G401 (cell line): ENCODE measurements around the gene ZMYND8. TPM values are rescaled to one million over a fixed set of nuclear protein-coding genes. Genes with fewer than 3 reads are reported as not detected.

Experiments
- DNase-seq: peaks from one replicate; pipeline ENCODE4 v3.0.0-alpha.2; 2015; ENCODE audit warnings: low spot score
- in situ Hi-C: cut with HindIII; loops from 2 replicates; pipeline ENCODE4 v1.10.0; 2016; ENCODE audit warnings: low sequenced_read_pairs, mixed read lengths
- total RNA-seq: library from RNA; depleted of rRNA; stranded (reverse); fragments of >200 nt; shearing (Covaris generic); gene quantifications from 2 replicates; pipeline ENCODE4 v1.2.3, GENCODE V29; 2014

The ZMYND8 gene
- total RNA-seq, 1 experiment from 2014 or later, result 24.7 TPM

DNA sequence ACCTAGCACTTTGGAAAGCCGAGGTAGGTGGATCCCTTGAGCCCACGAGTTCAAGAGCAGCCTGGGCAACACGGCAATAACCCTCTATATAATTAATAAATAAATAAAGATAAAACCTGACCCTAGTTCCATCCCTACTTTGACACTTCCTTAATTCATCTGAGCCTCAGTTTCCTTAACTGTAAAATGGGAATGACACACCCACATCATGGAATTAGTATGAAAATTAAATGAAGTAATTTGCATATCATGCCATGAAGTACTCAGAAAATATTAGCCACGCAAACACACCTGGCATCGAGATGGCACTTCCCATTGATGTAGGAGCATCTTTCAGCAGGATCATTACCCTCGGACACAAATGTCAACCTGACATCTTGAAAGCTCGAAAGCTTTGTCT is 19.1 kb downstream of the ZMYND8 start:
- in situ Hi-C loops, result no loop called here
- no peak for DNase-seq

DNA sequence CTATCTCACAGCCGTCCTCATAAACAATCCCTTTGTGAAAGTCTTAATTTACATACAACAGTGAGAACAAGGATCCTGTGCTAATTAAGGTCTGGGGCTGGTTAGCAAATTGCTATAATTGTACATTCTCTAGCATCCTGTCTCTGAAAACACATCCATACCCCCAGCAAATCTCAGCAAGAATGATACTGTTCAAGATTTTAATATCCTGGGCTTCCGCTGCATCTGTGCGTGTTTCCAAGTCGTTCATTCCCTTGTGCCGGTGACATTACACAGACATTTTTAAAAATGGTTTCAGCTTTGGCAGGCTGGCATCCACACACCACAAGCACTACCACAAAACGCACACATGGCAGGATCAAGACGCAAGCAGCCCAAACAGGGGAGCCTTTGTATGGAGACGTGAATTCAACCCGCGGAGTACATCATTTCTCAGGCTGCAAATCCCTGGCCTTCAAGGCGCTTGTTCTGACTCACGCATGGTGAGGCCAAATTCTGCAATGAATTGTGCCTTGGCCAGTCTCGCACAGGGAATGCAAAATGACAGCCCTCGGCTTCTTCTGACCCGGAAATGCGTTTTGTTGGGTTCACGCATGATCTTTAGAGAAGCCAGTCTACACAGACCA is 20.3 kb downstream of the ZMYND8 start:
- peak; percentile 83 for DNase-seq
- in situ Hi-C loops, result no loop called here

DNA sequence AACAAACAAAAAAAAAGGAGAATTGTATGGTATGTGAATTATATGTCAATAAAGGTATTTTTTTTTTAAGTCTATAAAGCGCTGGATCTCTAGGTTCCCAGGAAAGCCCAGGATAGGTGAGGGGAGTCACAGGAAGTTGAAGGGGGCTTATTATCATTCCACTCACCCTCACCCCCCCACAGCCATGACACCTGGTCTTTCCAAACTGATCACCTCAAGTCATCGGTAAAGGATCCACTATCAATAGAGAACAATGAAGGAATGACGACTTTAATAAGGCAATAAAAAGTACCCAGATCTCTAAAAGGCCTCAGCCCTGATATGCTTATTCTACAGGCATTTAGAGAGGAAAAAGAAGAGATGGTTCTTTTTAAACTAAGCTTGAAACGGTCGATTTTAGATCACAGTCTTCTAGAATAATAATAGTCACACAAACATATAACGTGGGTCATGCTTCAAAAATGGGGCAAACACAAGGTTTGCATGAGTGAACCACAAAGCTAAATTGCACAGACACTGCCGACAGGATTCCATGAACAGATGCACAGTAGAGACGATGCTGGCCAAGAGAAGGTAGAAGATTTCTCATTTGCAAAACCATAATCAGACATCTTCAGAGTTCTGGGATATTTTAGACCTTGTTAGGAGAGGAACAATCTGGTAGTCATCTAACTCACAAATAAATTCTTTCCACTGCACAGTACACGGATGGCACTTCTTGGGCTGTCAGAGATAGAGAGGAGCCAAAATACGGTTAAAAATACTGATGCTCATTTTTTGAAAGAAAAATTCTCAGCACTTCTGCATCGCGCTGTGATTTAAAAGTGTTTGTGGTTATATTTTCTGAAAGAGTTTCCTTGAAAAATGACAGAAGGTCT is 21.0 kb downstream of the ZMYND8 start:
- in situ Hi-C loops, result no loop called here
- DNase-seq, result peak; percentile 76

DNA sequence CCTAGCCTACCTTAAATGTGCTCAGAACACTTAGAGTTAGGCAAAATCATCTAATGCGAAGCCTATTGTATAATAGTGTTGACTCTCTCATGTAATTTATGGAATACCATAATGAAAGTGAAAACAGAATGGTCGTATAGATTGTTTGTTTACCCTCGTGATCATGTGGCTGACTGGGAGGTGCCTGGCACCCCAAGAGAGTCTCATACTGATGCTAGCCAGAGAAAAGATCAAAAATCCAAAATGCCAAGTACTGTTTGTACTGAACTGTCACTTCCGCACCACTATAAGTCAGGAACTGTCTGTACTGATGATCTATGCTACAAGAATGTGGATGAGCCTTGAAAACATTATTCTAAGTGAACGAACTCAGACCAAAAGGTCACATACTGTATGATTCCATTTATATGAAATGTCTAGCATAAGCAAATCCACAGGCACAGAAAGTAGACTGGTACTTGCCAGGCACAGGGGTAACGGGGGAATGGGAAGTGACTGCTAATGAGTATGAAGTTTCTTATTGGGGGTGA is 22.4 kb downstream of the ZMYND8 start:
- in situ Hi-C loops, result no loop called here
- DNase-seq, result peak; percentile 37

DNA sequence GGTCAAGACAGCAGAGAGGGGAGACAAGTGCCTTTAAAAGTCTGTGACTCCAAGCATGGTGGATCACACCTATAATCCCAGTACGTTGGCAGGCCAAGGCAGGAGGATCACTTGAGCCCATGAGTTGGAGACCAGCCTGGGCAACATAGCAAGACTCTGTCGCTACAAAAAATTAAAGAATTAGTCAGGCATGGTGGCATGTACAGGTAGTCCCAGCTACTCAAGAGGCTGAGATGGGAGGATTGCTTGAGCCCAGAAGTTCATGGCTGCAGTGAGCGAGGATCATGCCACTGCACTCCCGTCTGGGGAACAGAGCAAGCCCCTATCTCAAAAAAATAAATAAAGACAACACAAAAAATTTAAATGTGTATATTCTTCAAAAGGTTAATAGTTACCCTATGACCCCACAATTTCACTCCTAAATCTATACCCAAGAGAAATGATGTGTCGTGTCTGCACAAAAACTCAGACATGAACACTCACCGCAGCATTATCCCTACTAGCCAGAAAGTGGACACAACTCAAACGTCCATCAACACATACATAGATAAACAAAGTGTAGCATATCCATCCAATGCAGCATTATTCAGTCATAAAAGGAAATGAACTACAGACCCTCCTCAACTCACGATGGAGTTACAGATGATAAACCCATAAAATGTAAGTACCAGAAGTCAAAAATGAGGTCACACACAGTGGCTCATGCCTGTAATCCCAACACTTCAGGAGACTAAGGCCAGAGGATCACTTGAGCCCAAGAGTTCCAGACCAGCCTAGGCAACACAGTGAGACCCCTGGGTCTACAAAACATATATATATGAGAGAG is 23.9 kb downstream of the ZMYND8 start:
- in situ Hi-C loops, result no loop called here
- no peak for DNase-seq

DNA sequence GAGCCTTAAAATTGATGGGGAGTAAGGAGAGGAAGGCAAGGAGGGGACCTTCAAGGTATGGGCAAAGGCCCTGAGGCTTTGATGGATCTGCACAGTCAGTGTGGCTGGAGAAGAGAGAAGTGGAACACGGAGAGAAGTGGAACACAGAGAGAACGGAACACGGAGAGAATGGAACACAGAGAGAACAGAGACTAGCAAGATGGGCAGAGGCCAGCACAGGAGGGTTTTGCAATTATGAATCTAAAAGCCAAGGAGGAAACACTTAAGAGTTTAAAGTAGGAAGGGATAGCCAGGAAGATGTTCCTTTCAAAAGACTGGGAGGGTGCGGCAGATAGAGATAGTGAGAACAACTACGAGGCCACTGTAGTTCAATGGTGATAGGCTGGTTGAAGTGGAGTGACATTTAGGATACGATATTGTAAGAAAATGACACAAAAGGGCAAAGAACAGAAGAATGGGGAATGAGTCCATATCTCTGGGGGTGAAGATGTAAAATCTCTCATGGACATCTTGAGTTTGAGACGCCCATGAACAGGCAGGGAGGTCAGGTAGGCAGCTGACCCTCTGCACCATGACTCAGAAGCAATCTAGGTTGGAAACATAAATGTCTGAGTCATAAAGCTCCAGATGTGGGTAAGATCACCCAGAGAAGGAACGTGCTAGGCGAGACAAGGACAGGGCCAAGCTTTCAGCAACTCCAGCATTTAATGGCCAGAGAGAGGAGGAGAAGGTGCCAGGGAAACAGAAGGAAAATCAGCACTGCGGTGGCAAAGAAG is 25.4 kb downstream of the ZMYND8 start:
- DNase-seq, result no peak
- in situ Hi-C loops, result no loop called here

DNA sequence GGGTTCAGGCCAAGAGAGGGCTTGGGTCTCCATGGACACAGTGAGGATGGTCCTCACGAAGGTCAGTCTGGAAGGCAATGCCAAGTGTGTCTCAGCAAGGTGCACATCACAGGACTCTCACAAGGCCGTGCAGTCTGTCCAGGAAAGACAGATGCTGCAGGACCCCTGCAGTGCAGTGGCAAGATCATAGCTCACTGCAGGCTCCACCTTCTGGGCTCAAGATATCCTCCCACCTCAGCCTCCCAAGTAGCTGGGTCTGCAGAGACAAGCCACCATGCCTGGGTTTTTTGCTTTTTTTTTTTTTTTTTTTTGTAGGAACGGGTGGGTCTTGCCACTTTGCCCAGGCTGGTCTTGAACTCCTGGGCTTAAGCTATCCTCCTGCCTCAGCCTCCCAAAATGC is 26.4 kb downstream of the ZMYND8 start:
- in situ Hi-C loops, result no loop called here
- no peak for DNase-seq

DNA sequence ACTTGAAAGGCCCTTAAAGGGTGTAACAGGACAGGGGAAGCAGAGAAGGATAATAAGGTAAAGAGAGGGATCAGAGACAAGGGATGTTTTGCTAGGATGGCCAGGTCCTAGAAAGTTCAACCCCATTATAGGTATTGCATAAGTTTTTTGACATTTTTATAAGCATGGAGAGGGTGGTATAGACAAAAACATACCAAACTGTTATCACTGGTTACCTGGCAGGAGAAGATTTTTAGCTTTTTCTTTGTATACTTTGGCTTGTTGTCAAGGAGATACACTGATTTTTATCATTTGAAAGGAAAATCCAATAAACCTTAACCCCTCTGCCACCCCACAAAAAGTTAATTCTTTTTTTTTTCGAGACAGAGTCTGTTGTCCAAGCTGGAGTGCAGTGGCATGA is 28.4 kb downstream of the ZMYND8 start:
- no peak for DNase-seq
- in situ Hi-C loops, result no loop called here

DNA sequence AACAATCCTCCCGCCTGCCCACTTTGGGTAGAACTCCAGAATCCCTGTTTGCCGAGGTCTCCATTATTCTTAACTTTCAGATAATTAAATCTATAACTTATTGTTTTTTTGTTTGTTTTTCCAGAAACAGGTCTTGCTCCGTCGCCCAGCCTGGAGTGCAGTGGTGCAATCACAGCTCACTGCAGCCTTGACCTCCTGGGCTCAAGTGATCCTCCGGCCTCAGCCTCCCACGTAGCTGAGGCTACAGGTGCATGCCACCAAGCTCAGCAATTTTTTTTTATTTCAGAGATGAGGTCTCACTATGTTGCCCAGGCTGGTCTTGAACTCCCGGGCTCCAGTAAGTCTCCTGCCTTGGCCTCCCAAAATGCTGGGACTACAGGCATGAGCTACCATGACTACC is 28.8 kb downstream of the ZMYND8 start:
- in situ Hi-C loops, result no loop called here
- DNase-seq, result no peak

DNA sequence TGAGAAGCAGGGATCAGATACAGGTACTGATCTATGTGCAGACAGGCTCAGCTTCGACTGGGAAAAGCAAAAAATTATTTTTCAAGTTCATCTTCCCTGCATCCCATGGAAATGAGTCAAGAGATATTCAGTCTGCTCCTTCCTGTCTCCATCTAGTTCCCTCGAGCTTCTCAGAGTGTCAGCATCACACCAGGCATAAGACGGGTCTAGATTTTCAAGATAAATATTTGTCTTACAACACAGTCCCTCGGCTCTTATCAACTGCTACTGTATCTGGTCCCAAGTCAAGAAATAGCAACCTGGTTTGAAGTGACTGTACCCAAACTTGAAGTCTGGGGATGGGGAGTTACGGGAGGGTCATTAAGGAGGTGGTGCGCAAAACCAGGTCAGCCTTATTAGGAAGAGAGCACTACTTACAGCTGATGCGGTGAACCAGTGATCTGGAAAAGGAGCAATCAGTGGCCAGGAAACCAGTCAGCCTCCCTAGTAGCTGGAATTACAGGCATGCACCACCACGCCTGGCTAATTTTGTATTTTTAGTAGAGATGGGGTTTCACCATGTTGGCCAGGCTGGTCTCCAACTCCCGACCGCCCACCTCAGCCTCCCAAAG is 29.7 kb downstream of the ZMYND8 start:
- no peak for DNase-seq
- in situ Hi-C loops, result no loop called here

DNA sequence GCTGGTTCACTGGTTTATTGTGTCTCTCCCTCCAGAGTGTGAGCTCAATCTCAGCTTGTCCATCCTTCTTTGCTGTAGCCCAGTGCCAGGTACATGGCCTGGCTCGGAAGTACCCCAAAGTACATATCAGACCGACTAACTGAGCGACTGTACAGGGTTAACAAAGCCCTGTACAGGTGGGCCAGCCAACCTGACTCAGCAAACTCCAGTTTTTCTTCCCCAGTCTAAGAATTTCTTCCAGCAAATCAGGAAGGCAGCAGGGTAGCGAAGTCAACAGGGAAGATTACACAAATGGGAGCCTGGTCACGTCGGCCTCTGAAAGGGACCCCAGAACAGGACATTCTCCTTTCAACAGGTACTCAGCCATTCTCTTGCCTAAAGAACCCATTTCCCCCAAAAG is 31.3 kb downstream of the ZMYND8 start:
- in situ Hi-C loops, result no loop called here
- DNase-seq, result no peak

DNA sequence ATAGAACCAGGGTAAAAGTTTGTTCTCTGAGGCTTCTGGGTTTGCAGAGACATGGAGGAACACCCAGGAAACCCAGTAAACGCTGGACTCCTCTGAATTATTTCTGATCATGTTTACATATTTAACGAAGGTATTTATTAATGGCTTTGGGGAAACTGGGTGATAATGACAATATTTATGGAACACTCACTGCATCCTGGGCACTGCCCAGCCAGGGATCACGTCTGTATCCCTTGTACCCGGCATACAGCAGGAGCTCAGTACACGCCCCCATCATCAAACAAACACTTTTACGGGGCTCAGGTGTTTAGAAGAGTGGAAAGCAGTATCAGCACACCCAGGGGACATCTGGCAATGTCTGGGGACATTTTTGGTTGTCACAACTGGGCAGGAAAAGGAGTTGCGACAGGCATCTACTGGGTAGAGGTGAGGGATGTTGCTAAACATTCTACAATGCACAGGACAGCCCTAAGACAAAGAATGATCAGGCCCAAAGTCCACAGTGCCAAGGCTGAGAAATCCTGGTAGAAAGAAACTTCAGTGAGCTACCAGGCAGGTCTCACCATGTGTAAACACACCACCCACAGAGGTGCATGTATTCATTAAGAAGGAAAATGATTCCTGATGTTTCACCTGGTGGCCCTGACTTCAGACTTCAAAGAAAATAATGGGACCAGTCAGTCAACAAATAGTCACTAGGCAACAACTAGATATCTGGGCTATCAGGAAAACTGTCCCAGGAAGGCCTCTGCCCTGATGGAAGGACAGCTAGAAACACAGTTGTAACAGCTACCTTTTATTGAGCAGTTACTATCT is 35.3 kb downstream of the ZMYND8 start:
- no peak for DNase-seq
- in situ Hi-C loops, result no loop called here

DNA sequence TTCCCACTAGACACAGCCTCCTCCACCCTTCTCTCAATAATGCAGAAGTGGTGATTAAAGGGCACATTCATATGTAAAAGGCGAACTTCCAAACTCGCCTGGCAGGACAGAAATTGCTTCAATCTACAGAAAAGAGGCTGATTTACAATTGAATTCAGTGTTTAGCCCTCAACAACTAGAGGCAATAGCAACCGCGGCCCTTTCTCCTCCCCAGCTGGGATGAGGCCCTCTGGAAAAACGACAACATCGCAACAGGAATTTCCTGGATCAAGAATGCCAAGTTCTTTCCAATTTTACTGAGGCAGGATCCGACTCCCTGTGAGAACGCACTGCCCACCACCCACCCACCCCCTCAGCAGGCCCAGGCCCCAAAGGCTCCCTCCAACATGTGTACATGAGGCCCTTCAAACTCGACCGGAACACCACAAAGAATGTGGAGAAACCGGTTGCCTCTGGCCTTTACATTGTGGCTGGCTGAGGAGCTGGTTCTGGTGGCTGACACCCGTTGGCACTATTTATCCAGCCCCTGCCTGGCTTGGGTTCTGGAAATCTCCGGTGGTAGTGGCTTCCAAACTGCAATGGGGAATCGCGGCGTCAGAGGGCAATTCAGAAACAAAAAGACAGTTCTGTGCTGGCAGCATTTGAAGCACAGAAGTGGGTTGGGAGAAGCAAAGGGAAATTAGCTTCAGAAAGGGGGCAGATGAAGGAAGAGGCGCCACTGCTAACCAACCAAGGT is 36.8 kb downstream of the ZMYND8 start:
- in situ Hi-C loops, result no loop called here
- peak; percentile 81 for DNase-seq

DNA sequence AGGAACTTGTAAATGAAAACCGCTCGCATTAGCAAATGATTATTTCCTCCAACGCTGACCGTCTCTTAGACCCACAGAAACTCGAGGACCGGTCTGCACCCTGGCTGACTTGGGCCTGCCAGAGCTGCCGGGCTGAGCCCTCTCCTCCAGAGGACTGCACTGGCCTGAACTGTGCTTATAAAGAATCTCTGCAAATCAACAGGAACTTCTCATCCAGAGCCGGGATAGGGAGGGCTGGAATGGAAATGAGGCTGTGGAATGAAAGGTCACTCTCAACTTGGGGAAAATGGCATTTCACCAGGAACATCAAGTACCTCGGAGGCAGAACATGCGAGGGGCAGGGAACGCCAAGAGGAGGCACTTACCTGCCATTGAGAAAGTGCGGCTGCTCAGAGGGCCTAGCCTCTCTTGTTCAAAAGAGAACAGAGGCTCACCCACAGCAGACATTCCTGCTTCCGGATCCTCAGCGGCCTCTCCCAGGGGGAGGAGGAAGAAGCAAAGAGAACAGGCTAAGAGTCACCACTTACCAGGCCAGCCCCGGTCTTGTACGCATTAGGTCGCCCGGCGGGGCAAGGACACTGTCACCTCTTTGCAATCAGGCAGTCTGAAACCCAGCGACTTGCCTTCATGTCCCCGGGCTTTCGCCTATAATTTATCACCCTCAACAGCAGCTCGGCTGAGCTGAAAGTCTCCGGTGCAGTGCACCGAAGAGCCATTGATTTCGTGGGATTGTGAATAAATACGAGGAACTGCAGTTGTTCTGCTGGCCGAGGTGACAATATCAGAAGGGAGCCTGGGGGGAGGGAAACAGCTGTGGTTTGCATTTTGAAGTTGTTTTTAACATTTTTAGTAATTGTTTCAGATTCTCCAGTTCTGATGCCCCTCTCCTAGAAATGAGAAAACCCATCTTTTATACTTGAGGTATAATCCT is 37.6 kb downstream of the ZMYND8 start:
- in situ Hi-C loops, result no loop called here
- peak; percentile 67 for DNase-seq

DNA sequence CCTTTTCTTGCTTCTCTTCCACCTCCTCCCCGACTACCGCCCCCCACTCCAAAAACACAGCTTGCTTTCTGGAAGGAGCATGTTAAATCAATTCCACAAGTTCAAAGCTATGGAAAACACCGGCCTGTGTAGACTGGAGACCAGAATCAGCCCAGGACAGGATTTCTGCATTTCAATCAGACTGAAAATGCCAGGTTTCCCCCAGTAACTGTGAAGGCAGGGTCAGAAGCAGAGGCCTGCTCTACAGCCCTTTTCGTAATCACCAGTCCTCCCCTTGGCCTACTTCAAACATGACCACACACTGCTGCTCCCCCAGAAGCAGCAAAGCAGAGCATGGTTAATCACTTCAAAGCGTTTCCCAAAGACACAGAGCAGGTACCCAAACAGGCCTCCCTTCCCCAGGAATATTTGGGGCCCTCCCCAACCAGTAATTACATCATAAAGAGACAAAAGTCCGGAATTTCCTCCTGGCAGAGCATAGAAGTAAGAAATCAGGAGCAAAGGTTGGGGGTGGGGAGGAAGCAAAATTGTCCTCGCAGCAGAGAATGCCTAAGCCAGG is 38.4 kb downstream of the ZMYND8 start:
- in situ Hi-C loops, result no loop called here

More for the DNA sequence above, 38.4 kb downstream of the ZMYND8 start:
- peak; percentile 54 for DNase-seq
